Esophagus muscularis mucosa (tissue), 4 donors: ENCODE results near the gene PLCB2. TPM values are rescaled to one million over a fixed set of nuclear protein-coding genes. Genes with fewer than 3 reads are reported as not detected.

ENCODE experiments used
- DNase-seq: peaks from one replicate; pipeline ENCODE4 v3.0.0-alpha.2; 2017; ENCODE audit errors: extremely low spot score
- H3K27ac ChIP-seq, 4 donors: fragments of 200-600 bp; sonication (generic); replicated peaks in 1 of 4; 1 replicate in 3 of 4; 2 replicates in 1 of 4; pipeline ENCODE4 v1.5.1; 2016 to 2019; ENCODE audit warnings: mild to moderate bottlenecking in 1 of 4
- H3K27me3 ChIP-seq, 4 donors: fragments of 200-600 bp; sonication (generic); one replicate each; pipeline versions ENCODE4 v1.5.1 to v1.6.0; 2016 to 2019
- H3K36me3 ChIP-seq, 4 donors: fragments of 200-600 bp; sonication (generic); one replicate each; pipeline ENCODE4 v1.5.1; 2016 to 2019
- H3K4me1 ChIP-seq, 4 donors: fragments of 200-600 bp; sonication (generic); one replicate each; pipeline ENCODE4 v1.5.1; 2016 to 2019
- H3K4me3 ChIP-seq, 4 donors: fragments of 200-600 bp; sonication (generic); 1 replicate in 2 of 4; 2 replicates in 2 of 4; pipeline ENCODE4 v1.5.1; 2016 to 2019; ENCODE audit warnings: mild to moderate bottlenecking in 4 of 4, moderate library complexity in 1 of 4
- H3K9me3 ChIP-seq, 4 donors: fragments of 200-600 bp; sonication (generic); 1 replicate in 3 of 4; 2 replicates in 1 of 4; pipeline ENCODE4 v1.5.1; 2016 to 2019
- CTCF ChIP-seq, 3 experiments: fragments of 200-600 bp in 2 of 3; fragments of 450-650 bp in 1 of 3; sonication (generic) in 2 of 3; IDR thresholded peaks; one replicate each; pipeline ENCODE4 v1.5.1; 2017 to 2019; ENCODE audit warnings: antibody characterized with exemption in 3 of 3, mild to moderate bottlenecking in 2 of 3, moderate library complexity in 1 of 3
- EP300 ChIP-seq: sonication (generic); formaldehyde crosslinking; IDR thresholded peaks from one replicate; pipeline ENCODE4 v1.6.1; 2017; ENCODE audit warnings: antibody characterized with exemption
- POLR2A ChIP-seq: fragments of 450-650 bp; IDR thresholded peaks from one replicate; pipeline ENCODE4 v1.6.1; 2017; ENCODE audit warnings: antibody characterized with exemption, moderate library complexity, mild to moderate bottlenecking, low read depth
- POLR2AphosphoS5 ChIP-seq, 2 donors: sonication (generic); formaldehyde crosslinking; IDR thresholded peaks; one replicate each; pipeline ENCODE4 v1.6.1; 2017; ENCODE audit warnings: antibody characterized with exemption in 2 of 2
- WGBS: methylation state at CpG from one replicate; pipeline ENCODE4 v1.1.5; 2018; 5-methylcytosine and 5-hydroxymethylcytosine counted together
- intact Hi-C: fragments of 100-400 bp; cut with DNase I; formaldehyde crosslinking; loops from one replicate; pipeline ENCODE4 v1.15.1; 2023
- total RNA-seq, 4 donors: library from RNA; depleted of rRNA; stranded (reverse); fragments of >200 nt; gene quantifications; one replicate each; pipeline versions ENCODE4 v1.1.0 to v1.2.1, GENCODE V29; 2016

PLCB2 gene
- total RNA-seq, 4 donors from 2014 or later = 5.8 to 13.3 (median 9.7) TPM

GRCh38 chr15:40241269-40242212 is 66.2 kb downstream of the PLCB2 start:
- Histone ChIP-seq H3K4me1 (peaks cover 0 to 18% (median 13%) of the 10 kb centered on the region in 4 donors), H3K9me3 (no peaks in the 10 kb centered on the region), H3K27ac (no peak overlapping the region), H3K27me3 (peaks cover 0 to 16% (median 0%) of the 10 kb centered on the region in 4 donors), H3K4me3 (no peak overlapping the region), H3K36me3 (no peaks in the 10 kb centered on the region)
- TF ChIP-seq POLR2A (no peak), EP300 (no peak), POLR2AphosphoS5 (IDR thresholded peaks at IDR 0.05) (no peak)
- intact Hi-C loops = no loop called here
- 88% methylated on average over 5 of the region's 14 CpGs for WGBS
- no peak for DNase-seq

GRCh38 chr15:40240619-40241221 is 67.0 kb downstream of the PLCB2 start:
- DNase-seq = no peak
- H3K27me3 ChIP-seq = peaks cover 0 to 16% (median 0%) of the 10 kb centered on the region in 4 donors
- no peak overlapping the region for H3K4me3 ChIP-seq
- no peaks in the 10 kb centered on the region for H3K36me3 ChIP-seq
- intact Hi-C loops = no loop called here
- H3K27ac ChIP-seq = no peak overlapping the region
- no peaks in the 10 kb centered on the region for H3K9me3 ChIP-seq
- TF ChIP-seq POLR2AphosphoS5 (IDR thresholded peaks at IDR 0.05) = no peak
- TF ChIP-seq CTCF (IDR thresholded peaks at IDR 0.05) = no peak
- TF ChIP-seq EP300 = no peak
- TF ChIP-seq POLR2A = no peak
- 94% methylated on average over 8 of the region's 10 CpGs for whole genome bisulfite sequencing
- H3K4me1 ChIP-seq = peaks cover 0 to 18% (median 13%) of the 10 kb centered on the region in 4 donors

- no peak for TF ChIP-seq CTCF (IDR thresholded peaks at IDR 0.05)
- TF ChIP-seq POLR2A = no peak
- no peak for TF ChIP-seq EP300
- no peak for TF ChIP-seq POLR2AphosphoS5 (IDR thresholded peaks at IDR 0.05)
- Histone ChIP-seq H3K9me3 (no peaks in the 10 kb centered on the region), H3K4me1 (peaks cover 0 to 18% (median 13%) of the 10 kb centered on the region in 4 donors), H3K4me3 (peak overlapping the region in 1 of 4 donors; percentile 35), H3K27ac (no peak overlapping the region), H3K27me3 (peaks cover 0 to 16% (median 0%) of the 10 kb centered on the region in 4 donors), H3K36me3 (no peaks in the 10 kb centered on the region)
- 82% methylated on average over 16 of the region's 19 CpGs for WGBS
- intact Hi-C loops = no loop called here
- no peak for DNase-seq
Measured at GRCh38 chr15:40239693-40240618, 67.8 kb downstream of the PLCB2 start.

GRCh38 chr15:40239404-40239692 is 68.4 kb downstream of the PLCB2 start:
- WGBS = 49% methylated on average over 3 of the region's 5 CpGs
- intact Hi-C loops = no loop called here
- Histone ChIP-seq H3K4me3 (peak overlapping the region; percentile 35 to 49 (median 40)), H3K36me3 (no peaks in the 10 kb centered on the region), H3K9me3 (no peaks in the 10 kb centered on the region), H3K27me3 (peaks cover 0 to 16% (median 0%) of the 10 kb centered on the region in 4 donors), H3K27ac (no peak overlapping the region), H3K4me1 (peaks cover 0 to 18% (median 13%) of the 10 kb centered on the region in 4 donors)
- TF ChIP-seq EP300 (no peak), POLR2AphosphoS5 (IDR thresholded peaks at IDR 0.05) (no peak), POLR2A (no peak), CTCF (IDR thresholded peaks at IDR 0.05) (no peak)
- no peak for DNase-seq
